HG03175 (cell line): Measurements from ENCODE around the gene ARHGAP21.
"Not testable (repeated sequence)": the region's sequence is repeated elsewhere in the genome, so short reads cannot be mapped to it uniquely, and the experiment has no call there.

Source experiments
- ATAC-seq: cut with Tn5 transposase; IDR thresholded peaks from one replicate; pipeline ENCODE4 v1.9.1; 2021; ENCODE audit warnings: mild to moderate bottlenecking, moderate library complexity; ENCODE audit not compliant: unreplicated experiment

ARHGAP21 gene

GRCh38 chr10:24723788-24724380, at the start of gene ARHGAP21:
Gene ARHGAP21, minus strand, starts transcription at chr10:24723887. Its CDS starts 1,988 bp downstream, at chr10:24721899.
- ATAC-seq: peak; percentile 6

- no peak for ATAC-seq
Observed at GRCh38 chr10:24771943-24772694, 48.4 kb upstream of the ARHGAP21 start.

- not testable (repeated sequence) for ATAC-seq
Observed at GRCh38 chr10:24764991-24765390, 41.3 kb upstream of the ARHGAP21 start.

- ATAC-seq: no peak
Observed at GRCh38 chr10:24762966-24763623, 39.4 kb upstream of the ARHGAP21 start.

GRCh38 chr10:24762161-24762924, 38.7 kb upstream of the ARHGAP21 start:
- ATAC-seq: no peak

- ATAC-seq: no peak
Observed at GRCh38 chr10:24759672-24760071, 36.0 kb upstream of the ARHGAP21 start.

GRCh38 chr10:24758254-24758653, 34.6 kb upstream of the ARHGAP21 start:
- ATAC-seq: not testable (repeated sequence)

- ATAC-seq: no peak
Observed at GRCh38 chr10:24756283-24756682, 32.6 kb upstream of the ARHGAP21 start.

GRCh38 chr10:24751716-24752115, 28.0 kb upstream of the ARHGAP21 start:
- no peak for ATAC-seq

GRCh38 chr10:24750695-24751094, 27.0 kb upstream of the ARHGAP21 start:
- no peak for ATAC-seq

GRCh38 chr10:24748214-24748613, 24.5 kb upstream of the ARHGAP21 start:
- no peak for ATAC-seq

GRCh38 chr10:24744946-24745345, 21.3 kb upstream of the ARHGAP21 start:
- no peak for ATAC-seq

- no peak for ATAC-seq
Observed at GRCh38 chr10:24740714-24741113, 17.0 kb upstream of the ARHGAP21 start.

- ATAC-seq: no peak
Observed at GRCh38 chr10:24737001-24737400, 13.3 kb upstream of the ARHGAP21 start.

- no peak for ATAC-seq
Observed at GRCh38 chr10:24731942-24732341, 8.3 kb upstream of the ARHGAP21 start.

- ATAC-seq: no peak
Observed at GRCh38 chr10:24730811-24731210, 7.1 kb upstream of the ARHGAP21 start.

GRCh38 chr10:24727786-24728185, 4.1 kb upstream of the ARHGAP21 start:
- ATAC-seq: no peak

- no peak for ATAC-seq
Observed at GRCh38 chr10:24726626-24727025, 2.9 kb upstream of the ARHGAP21 start.

- not testable (repeated sequence) for ATAC-seq
Observed at GRCh38 chr10:24726029-24726428, 2.3 kb upstream of the ARHGAP21 start.

- ATAC-seq: peak; percentile 85
Observed at GRCh38 chr10:24724381-24725228, 918 bp upstream of the ARHGAP21 start.
